T-helper 1 cell (primary cell): ENCODE measurements around the gene RAB28.
"Not testable (repeated sequence)": the region's sequence is repeated elsewhere in the genome, so short reads cannot be mapped to it uniquely, and the experiment has no call there.

Experiments
- DNase-seq, 5 donors: peaks; one replicate each; pipeline ENCODE4 v3.0.0-alpha.2; 2012 to 2020

The RAB28 gene

DNA sequence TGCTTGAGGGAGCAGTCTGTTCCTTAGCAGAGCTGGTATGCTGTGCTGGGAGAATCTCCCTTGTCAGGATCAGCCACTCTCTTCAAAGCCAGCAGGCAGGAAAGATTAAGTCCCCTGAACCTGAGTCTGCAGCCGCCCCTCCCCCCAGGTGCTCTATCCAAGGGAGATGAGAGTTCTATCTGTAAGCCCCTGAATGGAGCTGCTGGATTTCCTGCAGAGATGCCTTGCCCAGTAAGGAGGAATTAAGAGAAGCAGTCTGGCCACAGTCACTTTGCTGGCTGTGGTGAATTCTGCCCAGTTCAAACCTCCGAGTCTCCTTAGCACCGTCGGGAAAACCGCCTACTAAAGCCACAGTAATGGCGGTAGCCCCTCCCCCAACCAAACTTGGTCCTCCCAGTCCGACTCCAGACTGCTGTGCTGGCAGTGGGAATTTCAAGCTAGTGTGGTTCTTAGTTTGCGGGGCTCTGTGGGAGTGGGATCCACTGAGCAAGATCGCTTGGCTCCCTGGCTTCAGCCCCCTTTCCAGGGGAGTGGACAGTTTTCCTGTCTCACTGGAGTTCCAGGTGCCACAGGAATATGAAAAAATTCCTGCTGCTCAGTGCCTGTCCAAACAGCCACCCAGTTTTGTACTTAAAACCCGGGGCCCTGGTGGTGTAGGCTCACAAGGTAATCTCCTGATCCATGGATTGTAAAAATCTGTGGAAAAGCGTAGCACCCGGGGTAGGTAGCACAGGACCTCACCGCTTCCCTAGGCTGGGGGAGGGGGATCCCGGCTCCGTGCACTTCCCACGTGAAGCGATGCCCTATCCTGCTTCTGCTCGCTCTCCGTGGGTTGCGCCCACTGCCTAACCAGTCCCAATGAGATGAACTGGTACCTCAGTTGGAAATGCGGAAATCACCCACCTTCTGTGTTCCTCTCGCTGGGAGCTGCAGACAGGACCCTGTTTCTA, 38.0 kb downstream of the RAB28 start:
- DNase-seq, result no peak

DNA sequence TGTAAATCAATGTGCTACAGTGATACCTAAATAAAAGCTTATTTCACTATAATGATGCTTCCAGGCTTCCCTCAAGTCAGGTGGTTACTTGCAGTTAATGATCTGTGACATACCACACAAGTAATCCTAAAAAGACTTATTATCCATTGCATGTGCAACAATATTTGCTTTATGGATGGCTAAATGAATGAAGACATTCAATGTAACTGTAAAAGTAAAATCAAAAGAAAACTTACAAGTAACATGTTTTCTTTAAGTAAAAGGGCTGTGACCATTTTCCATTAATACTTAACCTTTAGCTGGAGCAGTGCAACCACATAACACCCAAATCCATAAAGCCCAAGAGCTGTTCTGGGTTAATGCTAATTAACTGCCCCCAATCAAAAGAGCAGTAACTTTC, 42.6 kb downstream of the RAB28 start:
- no peak for DNase-seq

DNA sequence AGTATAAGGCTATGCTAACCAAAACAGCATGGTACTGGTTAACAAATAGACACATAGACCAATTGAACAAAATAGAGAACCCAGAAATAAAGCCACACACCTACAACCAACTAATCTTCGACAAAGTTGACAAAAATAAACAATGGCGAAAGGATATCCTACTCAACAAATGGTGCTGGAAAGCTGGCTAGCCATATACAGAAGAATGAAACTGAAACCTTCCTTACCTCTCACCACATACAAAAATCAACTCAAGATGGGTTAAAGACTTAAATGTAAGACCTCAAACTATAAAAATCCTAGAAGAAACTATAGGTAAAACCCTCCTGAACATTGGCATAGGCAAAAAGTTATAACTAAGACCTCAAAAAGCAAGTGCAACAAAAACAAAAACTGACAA, 47.2 kb downstream of the RAB28 start:
- no peak for DNase-seq

DNA sequence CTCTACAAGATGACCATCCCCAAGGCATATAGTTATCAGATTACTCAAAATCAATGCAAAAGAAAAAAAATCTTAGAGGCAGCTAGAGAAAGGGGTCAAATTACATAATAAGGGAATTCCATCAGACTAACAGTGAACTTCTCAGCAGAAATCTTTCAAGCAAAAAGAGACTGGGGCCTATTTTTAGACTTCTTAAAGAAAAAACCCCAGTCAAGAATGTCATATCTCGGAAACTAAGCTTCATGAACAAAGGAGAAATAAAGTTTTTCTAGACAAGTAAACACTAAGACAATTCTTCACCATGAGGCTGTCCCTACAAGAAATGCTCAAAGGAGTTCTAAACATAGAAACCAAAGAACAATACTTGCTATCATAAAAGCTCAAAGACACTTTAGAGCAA, 51.7 kb downstream of the RAB28 start:
- DNase-seq, result no peak

DNA sequence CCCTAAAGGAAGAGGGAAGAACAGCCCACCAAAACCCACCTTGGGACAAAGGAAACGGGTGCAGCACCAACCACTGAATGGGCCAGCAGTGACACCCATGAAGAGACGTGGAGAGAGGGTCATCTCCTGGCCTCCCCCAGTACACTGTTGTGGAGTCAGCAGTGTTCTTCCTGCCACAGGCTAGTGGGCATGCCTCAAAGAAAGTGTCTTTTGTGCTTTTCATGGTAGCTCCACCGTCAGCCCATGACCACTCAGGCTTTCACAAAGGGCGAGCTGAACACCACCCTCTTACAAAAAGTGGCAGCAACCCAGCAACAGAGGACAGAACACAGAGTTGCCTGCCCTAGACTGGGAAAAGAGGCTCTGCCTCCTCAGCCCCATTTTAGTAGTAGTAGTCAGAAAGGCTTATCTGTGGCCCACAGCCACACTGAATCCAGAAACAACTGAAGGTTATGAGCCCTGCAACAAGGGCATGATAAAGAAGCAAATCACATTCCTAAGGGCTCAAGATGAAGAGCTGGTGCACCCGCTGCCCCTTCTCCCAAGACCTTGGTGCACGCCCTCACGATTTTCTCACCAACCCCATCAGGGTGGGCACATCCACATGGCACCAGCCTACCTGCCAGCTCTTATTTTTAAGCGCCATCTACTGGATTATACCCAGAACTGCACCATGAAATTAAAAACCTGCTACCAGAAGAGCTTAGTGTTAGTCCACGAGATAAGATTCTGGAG, 53.1 kb downstream of the RAB28 start:
- DNase-seq, result no peak

DNA sequence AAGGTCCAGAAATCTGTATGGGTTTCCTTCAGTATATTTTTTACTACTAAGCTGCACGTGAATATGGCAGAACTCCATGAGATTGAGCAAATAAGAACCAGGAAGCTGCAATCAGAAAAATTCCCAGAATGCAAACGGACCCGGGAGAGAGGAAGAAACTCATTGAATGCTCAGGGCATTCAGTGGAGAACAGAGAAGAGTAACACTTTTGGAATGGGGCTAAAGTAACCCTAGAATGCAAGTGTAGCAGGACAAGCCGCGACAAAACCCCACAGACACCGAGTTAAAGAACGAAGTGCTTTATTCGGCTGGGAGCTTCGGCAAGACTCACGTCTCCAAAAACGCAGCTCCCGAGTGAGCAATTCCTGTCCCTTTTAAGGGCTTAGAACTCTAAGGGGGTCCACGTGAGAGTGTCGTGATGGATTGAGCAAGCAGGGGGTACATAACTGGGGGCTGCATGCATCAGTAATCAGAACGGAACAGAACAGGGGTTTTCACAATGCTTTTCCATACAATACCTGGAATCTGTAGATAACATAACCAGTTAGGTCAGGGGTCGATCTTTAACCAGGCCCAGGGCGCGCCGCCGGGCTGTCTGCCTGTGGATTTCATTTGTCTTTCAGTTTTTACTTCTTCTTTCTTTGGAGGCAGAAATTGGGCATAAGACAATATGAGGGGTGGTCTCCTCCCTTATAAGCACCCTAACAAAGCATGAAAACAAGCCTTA, 56.4 kb downstream of the RAB28 start:
- DNase-seq, result no peak

DNA sequence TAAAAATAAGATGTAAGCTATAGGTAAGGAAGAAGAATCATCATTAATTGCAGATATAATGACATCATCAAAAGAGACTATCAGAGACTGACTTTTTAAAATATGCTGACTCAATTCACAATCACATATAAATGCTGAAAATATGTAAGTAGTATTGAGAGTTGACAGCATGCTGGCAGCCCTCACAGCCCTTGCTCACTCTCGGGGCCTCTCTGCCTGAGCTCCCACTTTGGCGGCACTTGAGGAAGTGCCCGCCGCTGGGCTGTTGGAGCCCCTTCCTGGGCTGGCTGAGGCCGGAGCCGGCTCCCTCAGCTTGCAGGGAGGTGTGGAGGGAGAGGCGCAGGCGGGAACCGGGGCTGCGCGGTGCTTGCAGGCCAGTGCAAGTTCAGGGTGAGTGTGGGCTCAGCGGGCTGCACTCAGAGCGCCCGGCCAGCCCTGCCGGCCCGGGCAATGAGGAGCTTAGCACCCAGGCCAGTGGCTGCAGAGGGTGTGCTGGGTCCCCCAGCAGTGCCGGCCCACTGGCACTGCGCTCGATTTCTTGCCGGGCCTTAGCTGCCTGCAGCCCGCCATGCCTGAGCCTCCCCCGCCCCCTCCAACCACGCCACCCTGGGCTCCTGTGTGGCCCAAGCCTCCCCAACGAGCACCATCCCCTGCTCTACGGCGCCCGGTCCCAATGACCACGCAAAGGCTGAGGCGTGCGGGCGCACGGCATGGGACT, 68.9 kb downstream of the RAB28 start:
- DNase-seq, result no peak

DNA sequence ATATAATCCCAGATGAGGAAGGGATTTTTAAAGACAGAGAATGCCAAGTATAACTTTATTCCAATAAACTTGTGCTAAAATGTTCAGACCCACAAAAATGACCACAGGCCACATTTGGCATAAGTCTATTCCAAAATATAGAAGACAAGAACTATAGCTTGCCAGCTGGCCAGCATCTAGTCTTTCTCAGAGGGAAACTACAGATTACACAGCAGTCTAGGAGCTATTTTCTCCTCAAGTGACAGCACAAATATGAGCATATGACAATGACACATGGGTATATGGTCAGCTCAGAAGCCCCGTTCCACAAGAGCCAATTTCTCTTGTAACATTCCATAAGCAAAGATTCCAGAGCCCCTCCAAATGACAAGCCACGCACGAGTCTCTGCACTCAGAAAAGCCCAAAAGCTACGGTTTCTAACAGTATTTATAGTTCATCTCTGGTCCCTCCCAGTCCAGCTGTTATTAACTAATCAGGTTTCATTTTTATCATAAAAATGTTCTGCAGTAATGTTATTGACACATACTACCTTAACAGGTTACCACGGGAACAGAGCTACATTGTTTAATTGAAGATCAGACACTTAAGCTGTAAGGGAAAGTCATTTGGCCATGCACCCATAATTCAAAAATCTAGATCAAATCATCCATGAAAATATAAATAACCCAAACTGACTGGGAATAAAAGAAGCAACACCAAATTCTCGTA, 70.3 kb downstream of the RAB28 start:
- DNase-seq, result no peak

DNA sequence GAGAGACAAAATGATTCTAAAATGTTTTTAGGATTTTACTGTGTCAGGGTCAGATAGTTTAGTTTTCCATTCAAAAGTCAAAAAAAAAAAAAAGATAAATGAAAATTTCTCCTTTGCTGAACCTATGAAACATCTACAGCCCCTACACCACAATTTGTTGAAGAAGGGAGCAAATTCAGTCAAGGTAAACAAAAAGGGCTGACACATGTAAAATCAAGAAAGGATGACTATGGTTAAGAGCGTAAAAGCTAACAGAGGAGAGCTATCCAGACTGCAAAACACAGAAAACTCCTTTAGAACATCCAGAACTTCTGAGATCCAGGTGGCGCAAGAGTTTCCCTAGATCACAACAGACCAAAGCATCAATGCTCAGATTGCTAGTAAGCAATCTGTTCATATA, 72.2 kb downstream of the RAB28 start:
- DNase-seq, result no peak

DNA sequence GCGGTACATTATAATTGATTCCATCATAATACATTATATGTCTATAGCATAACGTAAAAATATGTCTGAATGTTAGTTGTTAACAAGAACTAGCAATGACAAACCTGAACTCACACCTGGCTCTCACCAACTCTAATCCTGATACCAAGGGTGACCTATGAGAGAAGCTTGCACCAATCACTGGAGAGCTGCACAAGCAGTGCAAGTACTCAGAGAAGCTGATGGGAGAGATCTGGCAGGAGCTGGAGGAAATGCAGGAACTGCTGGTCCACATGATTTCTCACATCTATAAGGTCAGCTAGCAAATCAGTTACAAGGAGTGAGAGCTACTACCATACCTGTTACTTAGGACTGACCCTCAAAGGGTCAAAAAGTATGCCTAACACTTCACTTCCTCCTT, 74.8 kb downstream of the RAB28 start:
- no peak for DNase-seq

DNA sequence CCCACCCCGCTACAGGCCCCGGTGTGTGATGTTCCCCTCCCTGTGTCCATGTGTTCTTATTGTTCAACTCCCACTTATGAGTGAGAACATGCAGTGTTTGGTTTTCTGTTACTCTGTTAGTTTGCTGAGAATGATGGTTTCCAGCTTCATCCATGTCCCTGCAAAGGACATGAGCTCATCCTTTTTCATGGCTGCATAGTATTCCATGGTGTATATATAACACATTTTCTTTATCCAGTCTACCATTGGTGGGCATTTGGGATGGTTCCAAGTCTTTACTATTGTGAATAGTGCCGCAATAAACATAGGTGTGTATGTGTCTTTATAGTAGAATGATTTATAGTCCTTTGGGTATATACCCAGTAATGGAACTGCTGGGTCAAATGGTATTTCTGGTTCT, 78.0 kb downstream of the RAB28 start:
- not testable (repeated sequence) for DNase-seq

DNA sequence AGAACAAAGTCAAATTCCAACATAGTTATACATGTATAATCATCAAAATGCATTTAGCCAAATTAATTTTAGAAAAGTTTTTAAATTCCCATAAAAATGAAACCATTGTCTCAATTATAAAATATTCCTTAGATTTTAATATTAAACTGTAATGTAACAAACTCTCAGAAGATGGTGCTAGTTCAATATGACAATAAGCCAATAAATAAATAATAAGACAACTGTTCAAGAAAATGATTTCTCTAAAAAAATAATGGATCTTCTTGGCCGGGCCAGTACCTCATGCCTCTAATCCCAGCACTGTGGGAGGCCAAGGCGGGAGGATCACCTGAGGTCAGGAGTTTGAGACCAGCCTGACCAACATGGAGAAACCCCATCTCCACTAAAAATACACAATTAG, 80.3 kb downstream of the RAB28 start:
- DNase-seq, result no peak

DNA sequence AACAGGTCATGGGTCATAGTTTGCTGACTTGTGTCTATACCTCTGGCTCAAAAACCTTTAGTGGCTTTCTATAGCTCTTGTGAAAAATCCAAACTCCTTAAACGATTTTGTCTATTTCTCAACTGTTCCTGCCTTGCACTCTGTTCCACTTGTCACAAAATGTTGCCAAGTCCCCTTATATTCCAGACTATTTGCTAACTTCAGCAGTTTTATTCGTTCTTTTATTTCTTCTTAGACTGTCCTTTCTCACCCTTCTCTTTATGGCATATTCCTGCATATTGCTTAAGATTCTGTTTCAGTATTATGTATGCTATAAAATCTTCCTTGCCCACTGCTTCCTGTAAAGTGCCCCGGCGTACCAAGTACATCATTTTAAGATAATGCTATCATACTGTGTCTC, 80.8 kb downstream of the RAB28 start:
- no peak for DNase-seq

DNA sequence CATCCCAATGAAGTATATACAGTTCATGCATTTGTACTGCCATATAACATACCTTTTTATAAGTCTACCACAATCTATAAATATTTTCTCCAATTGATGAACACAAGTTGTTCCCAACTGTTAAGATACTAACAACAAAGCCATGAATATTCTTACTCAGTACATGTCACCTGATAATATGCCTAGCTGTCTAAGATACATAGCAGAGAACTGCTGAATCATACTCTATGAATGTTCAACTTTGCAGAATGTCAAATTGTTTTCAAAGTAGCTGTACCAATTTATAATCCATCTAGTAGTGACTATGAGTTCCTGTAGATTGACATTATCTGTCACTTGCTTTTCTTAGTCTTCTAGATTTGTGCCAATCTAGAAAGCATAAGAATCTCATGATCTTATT, 84.9 kb downstream of the RAB28 start:
- DNase-seq, result no peak

DNA sequence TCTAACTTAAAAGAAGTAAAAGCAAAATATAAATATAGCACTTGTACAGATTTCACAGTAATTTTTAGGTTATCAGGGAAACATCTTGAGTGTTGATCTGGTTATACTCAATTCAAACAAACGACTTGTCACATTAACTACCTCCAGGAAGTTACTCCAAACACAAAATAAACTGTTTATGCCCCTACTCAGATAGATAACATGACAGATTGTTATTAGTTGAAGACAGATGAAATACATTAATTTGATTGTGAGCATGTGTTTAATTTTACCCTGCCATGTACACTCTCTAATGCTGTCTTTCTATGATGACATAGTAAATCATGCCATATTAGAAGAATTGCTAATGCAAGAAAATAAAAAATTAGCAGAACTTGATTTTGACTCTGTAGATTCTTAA, 88.0 kb downstream of the RAB28 start:
- DNase-seq, result no peak

DNA sequence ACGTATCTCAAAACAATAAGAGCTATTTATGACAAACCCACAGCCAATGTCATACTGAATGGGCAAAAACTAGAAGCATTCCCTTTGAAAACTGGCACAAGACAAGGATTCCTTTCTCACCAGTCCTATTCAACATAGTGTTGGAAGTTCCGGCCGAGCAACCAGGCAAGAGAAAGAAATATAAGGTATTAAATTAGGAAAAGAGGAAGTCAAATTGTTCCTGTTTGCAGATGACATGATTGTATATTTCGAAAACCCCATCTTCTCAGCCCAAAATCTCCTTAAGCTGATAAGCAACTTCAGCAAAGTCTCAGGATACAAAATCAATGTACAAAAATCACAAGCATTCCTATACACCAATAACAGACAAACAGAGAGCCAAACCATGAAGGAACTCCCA, 94.2 kb downstream of the RAB28 start:
- not testable (repeated sequence) for DNase-seq

DNA sequence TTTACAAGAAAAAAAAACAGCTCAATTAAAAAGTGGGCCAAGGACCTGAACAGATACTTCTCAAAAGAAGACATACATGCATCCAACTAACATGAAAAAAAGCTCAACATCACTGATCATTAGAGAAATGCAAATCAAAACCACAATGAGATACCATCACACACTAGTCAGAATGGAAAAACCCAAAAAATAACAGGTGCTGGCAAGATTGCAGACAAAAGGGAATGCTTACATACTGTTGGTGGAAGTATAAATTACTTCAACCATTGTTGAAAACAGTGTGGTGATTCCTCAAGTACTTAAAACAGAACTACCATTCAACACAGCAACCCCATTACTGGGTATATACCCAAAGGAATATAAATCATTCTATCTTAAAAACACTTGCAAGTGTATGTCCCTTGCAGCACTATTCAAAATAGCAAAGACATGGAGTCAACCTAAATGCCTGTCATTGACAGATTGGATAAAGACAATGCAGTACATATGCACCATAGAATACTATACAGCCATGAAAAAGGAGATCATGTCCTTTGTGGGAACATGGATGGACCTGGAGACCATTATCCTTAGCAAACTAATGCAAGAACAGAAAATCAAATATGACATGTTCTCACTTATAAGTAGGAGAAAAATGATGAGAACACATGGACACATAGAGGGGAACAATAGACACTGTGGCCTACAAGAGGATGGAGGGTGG, 97.6 kb downstream of the RAB28 start:
- no peak for DNase-seq

DNA sequence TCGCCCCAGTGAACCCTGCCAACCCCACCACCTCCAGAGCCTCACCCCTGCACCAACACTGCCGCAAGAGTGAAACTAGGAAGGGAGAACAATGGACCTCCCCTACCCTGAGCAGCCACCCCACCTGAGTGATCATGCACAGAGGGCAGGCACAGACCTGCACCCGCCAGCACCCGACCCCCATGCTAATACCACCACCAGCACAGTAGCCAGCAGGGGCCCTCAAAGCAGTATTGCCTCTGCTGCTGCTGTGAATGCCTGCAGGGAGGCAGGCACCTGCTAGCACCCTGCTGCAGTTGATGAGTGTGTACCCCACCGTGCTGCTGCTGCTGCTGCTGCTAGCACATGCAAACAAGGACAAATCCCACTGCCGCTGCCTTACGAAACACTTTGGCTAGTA, 100.1 kb downstream of the RAB28 start:
- no peak for DNase-seq

DNA sequence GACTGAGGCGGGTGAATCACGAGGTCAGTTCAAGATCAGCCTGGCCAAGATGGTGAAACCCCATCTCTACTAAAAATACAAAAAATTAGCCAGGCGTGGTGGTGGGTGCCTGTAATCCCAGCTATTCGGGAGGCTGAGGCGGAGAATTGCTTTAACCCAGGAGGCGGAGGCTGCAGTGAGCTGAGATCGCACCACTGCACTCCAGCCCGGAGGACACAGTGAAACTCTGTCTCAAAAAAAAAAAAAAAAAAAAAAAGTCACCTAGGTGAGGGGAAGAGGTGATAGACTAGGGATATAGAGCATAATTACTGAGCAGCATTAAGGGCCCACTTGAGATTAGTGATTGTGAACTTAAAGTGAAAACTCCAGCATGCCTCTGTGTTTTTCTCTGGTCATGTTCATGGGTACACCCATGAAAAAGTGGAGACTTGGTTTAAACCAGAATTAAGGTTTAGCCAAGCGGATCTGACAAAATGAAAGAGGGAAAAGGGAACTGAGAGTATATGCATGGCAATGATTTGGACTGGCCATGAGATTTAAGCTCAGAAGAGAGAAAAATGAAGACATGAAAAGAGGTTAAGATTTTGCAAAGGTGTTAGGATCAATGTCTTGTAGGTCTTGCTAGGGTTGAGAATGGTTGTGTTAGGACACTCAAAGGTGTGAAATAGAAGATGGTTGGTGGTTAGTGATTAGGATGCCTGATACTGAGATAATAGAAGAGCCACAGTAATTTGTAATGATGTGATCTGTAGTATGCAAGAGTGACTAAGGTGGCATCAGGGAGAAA, 105.0 kb downstream of the RAB28 start:
- DNase-seq, result no peak

DNA sequence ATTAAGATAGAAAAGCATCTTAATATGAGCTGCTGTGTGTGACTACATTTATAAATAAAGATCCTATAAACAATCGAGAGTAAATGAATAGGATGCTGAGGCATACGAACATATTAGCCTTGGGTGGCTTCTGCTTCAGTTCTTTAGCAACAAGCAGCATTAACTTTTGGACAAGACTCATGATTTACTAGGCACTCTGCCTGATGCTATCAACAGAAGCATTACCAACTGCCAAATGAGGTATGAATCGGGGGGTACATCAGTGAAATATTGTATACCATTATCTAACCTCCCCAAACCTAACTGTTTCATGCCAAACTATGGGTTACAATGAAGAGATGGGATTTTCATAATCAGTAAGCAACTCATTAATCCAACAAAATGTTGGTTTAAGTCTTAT, 113.1 kb downstream of the RAB28 start:
- DNase-seq, result no peak

DNA sequence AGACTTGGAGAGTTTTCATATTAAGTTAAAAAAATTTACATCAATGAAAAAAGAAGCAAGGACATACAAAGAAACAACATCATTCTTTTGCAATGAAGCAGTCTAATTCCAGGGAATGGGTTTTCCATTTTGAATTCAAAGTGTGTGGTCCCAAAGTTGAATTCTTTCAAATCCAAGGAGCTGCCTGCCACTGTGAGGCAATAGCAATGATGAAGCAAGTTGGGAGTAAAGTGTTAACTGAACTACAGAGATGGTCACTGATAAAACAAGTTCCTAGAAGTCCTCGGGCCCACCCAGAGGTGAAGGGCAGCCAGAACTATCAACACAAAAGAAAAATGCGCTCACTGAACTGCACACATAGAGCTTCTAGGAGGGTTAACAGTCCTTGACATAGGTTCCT, 115.9 kb downstream of the RAB28 start:
- DNase-seq, result no peak
